NCI-H774 (cell line): Measurements from ENCODE around the gene GPR37L1.
"Not testable (repeated sequence)": the region's sequence is repeated elsewhere in the genome, so short reads cannot be mapped to it uniquely, and the experiment has no call there.

Experiments used
- DNase-seq: peaks from one replicate; lab custom pipeline; 2025; lab: John Stamatoyannopoulos, UW

Gene GPR37L1

DNA sequence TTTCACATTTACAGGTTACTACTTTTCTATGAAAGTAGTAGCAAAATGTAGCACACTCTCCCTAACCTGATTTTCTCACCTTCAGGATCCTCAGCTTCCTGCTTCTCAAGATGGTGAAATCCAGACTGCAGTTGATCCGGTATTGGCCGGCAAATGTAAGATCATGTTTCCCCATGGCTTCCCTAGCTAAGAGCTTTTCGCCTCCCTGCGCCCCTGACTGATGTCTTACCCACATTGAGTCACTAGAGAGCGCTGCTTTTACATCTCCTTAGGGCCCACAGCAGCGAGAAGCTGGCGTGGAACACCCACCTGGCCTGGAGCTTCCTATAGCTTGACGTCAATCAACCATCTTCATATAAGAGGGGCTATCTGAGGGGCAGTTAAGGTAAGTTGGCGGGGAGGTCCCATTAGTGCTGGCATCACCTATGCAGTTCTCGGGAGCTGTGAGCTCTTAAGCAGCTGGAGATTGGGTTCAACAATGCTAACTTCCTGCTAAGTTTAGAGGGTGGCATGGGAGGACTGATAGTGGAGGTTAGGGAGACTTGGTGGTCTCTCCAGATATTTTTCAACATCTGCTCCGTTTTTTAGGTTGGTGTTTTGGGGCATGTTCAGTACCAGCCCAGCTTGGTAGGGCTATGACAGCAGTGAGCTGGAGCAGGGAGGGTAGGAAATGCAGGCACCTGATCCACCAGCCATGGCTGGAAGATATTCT is 32.2 kb downstream of the GPR37L1 start:
- peak; percentile 48 for DNase-seq

DNA sequence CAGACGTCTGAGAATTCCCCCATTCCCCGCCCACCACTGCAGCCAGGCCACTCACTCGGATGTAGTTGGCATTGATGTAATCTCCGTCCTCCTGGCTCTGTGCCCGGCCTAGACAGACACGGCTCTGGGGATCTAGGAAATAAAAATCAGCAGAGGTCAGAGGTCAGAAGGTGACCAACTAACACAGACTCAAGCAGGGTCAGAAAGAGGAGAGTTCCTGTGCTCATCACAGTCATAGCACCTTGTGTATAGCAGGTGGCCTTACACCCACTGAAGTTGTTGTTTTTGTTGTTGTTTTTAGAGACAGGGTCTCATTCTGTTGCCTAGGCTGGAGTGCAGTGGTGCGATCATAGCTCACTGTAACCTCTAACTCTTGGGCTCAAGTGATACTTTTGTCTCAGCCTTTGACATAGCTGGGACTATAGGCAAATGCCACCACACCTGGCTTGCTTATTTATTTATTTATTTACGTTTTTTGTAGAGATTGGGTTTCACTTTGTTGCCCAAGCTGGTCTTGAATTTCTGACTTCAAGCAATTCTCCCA is 32.8 kb downstream of the GPR37L1 start:
- no peak for DNase-seq

DNA sequence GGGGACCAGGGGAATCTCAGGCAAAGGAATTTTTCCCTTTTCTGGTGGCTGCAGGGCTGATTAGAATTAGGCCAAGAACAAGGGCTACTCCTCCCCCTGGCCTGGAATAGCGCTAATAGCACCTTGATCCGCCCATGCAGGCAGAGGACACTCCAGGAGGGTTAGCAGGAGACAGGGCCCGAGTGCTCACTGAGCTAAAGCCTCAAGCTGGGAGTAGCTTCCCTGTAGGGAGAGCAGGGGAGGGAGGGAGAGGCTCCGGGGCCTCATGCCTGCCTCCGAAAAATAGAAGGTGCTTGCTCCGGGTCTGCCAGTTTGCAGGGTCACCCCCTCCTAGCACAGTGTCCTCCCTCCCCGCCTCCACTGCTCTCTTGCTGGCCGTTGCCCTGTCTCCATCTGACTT is 33.9 kb downstream of the GPR37L1 start:
- no peak for DNase-seq

DNA sequence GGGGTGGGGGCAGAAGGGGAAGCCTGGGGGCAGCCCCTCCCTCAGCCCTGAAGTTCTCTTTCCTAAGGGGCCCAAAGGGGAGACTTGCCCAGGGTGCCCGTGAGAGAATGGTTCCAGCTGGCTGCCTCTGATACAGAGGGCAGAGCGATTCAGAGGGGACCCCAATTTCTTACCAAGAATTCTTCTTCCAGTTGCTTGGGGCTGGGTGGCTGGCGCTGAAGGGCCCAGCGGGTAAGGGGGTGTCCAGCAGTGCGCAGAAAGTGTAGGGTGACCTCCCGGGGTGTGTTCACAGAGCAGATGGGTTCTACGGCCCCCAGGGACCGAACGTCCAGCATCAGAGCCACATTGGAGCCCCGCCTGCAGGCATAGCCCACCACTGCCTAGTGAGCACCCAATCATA is 35.2 kb downstream of the GPR37L1 start:
- no peak for DNase-seq

DNA sequence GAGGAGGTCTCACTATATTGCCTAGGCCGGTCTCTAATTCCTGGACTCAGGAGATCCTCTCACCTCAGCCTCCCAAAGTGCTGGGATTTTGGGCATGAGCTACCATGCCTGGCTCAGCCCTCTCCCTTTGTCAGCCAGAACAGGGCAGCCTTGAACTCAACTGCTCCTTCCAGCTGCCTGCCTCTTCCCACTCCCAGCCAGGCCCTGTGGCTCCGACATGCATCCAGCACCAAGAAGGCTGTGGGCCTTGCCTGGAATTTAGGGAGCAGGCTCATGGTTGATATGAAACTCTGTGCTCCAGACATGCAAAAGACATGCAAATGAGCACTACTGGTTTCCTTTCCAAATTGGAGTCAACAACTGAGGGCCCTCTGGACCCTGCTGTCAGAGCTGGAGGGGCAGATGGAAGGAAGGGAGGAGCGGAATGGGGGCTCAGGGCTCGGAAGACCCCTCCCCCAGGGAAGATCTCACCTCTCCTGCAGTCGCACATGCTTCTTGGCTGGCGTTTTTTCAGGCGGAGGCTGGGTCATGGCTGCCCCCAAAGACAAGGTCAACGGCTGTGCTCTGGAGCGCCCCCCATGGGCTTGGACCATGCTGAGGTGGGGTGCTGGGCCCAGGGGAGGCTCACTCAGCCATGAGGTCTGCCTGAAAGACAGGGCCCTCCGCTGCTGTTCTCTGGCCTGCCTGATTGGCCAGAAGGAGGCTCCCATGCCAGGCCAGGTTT is 36.3 kb downstream of the GPR37L1 start:
- no peak for DNase-seq

DNA sequence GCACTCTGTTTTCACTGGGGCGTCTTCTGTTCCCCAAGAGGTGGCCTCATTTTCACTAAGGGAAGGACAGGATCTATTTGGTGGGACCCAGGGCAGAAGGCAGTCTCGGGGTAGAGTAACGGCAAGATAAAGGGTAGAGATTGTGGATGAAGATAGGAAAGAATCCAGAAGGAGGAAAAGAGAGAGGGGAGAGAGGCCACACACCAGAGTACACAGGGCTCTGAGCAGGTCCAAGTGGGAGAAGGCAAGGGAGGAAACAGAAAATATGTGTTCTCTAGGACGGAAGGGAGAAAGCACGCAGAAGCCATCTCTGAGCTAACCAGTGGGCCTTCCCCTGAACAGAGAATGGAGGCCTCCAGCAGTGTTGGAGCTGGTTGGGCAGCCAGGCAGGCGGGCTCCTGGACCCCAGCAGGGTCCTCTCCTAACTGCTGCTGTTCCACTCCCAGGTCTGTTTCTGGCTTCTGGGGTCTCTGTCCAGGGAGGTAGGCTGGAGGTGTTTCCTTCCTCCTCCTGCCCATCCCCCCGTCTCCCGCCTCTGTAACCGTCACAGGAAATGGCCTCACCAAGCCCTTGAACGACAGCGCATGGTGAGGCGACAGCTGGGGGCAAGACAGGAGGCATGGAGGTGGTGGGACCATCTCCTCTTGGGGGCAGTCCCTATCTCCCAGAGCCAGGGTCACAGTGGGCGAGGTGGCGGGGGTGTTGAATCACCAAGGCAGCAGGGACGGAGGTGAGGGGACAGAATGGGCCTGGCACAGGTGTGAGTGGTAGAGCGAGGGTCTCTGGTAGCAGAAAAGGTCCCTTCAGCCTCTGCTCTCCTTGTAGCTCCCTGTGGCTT is 37.0 kb downstream of the GPR37L1 start:
- no peak for DNase-seq

DNA sequence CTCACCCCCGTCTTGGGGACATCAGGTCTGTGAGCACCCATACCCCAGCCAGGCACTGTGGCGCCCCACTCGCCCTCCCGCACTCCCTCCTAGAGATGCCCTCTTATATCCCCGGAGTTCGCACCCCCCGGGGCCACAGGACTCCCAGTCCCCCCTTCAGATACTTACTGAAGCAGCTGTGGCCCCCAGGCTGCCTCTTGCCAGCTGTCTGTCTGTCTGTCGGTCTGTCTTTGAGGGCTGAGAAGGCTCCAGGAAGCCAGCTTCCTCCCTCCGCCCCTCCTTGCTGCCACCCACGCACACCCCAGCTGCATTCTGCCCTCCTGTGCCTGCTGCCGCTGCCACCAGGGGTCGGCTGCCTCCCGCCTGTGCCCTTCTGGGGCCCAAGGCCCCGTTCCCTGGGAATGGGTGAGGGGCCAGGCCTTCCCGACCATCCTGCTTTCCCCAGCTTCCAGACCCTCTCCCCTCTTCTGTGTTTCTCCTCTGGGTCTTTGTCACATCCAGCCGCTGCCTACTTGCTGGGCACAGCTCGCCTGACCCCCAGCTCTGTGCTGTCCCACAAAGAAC is 37.7 kb downstream of the GPR37L1 start, which contains the start of gene PTPN7:
Gene PTPN7 (minus strand): TSS at position 226 of the 564 bp plus-strand sequence. CDS start 1,200 bp downstream, outside the sequence.
- no peak for DNase-seq

DNA sequence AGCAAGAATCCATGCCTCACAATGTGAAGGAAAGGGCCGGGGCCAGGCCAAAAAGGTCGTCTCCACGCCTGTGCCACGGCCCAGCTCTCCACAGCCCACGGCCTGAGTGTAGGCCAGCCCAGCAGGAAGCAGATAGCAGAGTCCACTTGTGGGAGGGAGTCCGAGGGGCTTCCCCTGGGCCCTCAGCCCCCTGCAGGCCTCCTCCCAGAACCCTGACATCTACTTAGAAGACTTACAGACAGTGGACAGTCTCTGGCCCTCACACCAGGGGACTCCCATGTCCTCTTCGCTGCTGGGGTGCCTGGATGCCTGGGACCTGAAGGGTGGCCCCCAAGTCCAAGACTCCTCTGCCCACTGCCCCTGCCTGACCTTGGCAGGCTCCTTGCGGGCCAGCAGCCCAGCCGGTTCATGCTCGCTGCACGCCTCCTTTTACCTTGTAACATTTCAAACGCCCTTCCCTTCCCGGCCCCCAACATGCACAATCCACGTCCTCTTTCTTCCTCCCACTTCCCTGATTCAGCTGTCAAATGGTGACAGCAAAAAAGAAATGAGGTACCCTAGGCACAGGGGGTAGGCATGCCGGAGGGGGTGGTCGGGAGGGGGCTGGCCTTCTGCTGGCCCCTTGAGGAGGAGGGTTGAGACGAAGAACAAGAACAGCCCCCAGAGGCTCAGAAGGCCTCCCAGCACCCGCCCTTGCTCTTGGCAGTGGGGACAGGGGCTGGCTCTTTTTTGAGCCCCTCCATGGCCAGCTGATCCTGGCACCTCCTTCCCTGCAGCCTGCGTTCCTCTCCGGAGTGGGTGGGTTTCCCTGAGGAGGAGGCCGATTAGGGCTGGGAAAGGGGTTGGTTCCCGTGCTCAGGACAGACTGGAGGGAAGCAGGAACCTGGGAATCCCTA is 38.7 kb downstream of the GPR37L1 start:
- no peak for DNase-seq

DNA sequence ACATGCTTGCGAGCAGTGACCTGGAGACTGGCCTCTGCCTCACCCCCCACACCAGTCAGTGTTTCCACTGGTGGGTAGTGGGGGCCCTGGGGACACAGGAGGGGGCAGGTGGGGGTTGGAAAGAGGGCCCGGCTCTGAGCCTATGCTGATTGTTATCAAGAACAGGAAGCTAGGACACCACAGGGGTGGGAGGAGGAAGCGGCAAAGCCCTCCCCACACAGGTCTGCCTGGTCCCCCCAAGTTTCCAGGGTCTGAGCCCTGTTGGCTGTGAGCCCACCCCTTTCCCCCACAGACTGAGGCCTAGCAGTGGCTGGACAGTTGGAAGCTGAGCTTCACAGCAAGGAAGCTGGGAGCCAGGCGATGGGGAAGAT is 39.3 kb downstream of the GPR37L1 start:
- DNase-seq: no peak

DNA sequence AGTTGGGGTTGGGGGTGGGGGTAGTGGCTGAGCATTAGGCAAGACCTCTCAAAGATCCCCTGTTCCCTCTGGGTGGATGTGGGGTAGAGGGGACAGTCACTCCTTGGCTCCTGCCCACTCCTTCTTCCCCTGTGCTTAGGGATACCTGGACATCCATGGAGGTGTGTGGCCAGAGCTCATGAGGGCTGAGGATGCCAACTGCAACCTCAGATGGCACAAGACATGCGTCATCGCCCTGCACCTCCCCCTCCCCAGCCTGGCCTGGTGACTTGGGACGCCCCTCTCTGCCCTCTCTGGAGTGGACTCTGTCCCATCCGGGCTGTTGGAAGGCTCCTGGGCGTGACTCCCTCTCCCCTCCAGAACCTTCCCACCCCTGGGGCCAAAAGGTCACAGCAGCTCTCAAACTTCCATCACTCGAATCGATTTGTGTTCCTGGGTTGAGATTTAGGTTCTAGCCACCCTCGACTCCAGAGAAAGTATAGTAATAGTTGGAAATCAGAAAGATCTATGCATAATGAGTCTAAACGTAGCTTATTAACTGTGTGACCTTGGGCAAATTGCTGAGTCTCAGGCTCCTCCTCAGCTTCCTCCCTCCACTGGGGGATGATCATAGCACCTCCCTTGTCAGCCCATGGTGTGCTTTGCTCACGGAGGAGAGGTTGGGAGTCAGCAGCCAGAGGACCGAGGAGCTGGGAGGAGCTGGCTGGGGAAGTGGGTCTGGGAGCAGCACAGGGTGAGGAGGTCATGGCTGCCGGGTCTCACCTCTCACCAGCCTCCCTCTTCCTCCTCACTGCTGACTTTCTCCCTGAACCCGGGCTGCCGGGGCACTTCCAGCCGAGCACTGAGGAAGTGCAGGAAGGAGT is 39.9 kb downstream of the GPR37L1 start:
- no peak for DNase-seq

DNA sequence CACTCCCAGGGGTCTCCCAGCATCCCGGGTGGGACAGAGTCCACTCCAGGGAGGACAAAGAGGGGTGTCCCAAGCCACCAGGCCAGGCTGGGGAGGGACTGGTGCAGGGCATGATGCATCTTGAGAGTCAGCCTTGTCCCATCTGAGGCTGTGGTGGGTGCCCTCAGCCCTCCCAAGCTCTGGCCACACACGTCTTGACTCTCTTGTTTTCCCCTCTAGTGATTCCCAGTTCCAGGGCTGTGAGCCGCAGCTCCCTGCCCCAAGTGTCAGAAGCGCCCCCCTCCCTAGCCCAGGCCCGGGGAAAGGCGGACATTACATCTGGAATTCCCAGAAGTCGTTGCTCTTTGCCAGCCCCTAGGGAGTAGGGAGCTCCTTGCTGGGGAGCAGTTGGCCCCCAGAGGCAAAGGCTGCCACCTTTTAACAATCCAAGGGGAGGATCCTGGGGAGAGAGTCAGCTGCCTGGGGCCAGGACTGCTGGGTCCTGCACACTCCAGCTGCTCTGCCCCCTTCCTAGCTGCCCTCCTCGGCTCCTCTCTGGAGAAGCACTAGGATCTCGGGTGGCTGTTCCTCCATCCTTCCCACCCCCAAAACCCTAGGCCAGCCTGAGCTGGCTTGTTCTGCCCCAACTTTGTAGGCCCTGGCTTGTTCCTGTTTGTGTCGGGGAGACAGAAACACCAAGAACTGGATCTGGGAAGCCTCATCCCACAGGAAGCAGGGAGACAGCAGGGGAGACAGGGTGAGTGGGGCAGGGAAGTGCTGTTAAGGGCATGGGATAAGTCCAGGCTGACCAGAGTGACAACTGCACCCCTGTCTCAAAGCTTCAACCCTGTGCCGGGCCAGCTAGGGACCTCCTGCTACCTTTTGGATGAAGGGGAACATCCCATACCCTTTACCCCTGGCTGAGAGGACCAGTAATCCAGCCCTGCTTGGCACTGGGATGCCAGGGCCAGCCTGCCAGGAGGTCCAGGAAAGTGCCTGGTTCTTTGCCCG is 40.9 kb downstream of the GPR37L1 start:
- no peak for DNase-seq

DNA sequence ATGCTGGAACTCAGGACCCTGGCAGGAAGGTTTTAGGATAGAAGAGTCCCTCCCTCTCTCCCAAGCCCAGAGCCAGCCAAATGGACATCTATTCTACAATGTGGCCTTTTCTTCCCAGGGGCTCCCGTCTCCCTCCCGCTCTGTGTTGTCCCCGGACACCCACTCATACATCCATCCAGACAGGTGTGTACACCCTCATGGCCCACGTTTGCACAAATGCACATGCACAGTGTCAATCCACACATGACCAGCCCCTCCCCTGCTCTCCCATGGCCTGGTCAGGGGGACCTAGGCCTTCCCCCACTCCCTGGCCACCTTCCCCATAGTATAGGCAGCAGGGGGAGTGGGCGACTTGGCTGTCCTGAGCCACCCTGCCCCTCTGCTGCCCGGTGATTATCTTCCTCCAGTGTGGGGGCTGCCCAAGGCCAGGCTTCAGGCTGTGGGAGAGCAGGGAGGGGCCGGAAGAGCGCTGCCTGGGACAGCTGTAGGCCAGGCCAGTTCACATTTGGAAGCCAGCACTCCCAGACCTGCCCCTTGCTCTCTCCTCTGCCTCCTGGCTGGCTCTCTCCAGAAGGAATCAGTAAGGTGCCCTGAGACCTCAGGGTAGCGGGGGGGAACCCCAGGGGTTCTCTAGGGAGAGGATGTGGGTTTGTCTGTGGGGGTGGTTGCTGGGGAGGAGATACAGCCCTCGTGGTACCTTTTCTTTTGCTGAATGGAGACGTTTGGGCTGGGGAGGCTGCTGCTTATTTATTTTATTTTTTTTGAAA is 41.7 kb downstream of the GPR37L1 start:
- DNase-seq: no peak

DNA sequence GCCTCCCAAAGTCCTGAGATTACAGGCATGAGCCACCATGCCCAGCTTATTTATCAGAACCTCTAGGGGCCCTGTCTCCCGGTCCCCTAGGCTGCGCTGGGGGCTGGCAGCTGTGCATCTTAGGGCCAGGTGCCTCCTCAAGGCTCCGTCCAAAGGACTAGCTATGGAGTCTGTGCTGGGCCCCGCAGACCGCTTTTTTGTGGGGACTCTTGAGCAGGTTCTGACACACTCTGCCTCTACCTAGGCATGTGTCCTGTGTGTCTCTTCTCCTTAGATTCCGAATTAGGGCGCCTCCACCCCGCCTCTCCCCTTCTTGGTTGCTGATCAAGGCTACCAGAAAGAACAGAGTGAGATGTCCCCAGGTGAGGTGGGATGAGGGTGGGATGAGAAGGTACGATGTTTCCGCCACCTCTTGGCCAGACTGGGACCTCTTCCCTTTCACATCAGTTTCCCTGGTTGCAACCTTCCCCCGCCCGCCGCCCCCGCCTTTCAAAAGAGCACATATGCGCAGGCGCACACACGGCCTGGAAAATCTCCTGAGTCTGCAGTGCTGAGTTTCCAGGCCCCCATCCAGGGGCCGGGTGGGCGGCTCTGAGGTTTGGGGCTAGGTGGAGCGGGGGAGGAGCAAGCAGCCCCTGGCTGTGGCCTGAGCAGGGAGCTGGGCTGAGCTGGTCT is 42.7 kb downstream of the GPR37L1 start:
- no peak for DNase-seq

DNA sequence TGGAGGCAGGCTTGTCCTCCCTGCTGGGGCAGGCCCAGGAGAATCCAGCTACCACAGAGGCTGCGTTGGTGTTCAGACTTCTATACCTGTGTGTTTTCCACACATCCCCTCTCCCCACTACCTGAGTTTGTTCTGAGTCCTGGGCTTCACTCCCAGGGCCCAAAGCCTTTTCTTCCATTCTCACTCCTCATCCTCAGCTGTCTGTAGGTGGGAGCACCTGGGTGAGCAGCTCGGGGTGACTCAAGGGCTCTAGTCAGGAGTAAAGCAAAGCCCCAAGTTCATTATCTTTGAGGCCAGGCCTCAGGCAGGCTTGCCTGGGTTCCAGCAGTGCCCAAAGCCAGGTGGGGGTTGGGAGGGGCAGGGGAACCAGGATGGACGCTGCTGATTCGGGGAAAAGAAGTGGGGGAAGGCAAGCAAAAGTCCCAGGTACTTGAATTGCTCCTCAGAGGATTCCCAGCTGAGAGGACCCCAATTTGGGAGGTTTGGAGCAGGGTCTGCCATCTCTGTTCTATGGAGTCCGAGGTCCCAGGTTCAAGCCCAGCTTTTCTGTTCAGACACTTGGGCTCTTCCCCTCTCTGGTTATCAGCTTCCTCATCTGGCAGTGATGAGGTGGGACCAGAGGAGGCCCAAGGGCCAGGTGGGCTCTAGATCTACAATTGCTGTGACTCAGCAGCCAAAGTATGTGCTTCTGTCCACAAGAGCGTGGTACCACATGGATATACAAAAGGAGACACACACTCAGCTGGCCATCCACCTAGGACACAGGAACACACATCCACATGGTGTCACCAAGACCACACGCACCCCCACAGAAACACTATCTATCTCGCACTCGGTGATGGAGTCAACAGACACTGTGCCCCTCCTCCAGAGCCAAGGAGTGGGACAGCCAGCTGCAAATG is 43.5 kb downstream of the GPR37L1 start:
- DNase-seq: no peak

DNA sequence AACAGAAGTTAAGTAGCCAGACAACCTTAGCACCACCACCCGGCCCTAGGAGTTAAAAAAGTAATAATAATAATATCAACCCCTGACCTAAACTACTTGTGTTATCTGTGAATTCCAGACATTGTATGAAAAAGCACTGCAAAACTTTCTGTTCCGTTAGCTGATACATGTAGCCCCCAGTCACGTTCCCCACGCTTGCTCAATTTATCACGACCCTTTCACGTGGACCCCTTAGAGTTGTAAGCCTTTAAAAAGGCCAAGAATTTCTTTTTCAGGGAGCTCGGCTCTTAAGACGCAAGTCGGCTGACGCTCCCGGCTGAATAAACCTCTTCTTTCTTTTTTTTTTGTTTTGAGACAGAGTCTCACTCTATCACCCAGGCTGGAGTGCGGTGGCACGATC is 44.3 kb downstream of the GPR37L1 start:
- DNase-seq: not testable (repeated sequence)

DNA sequence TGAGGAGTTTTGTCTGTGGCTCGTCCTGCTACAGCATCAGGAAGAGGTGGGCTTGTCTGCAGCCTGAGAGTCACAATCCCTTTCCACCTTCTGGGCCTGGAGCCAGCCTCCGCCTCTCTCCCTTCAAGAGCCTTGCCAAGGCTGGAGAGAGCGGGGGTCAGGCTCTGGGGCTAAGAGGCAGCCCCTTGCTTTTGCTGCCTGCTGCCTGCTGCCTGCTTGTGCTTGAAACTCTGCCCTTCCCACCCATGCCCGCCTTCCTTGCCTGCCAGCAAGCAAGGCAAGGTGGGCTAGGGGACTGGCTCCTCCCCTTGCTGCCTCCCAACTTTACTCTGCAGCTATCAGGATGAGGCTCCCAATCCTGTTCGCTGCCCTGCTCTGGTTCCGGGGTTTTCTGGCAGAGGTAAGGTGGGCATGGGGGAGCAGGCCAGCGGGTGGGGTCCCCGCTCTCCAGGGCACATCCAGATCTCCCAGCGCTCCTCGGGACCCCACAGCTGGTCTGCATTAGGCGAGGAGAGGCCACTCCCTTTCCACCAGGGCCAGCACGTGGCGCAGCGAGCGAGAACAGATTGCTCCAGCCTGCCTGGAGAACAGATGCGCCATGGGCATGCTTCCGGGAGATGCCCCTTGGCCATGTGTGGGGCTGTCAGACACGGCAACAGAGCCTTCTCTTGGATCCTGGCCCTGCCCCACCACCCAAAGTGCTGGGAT is 45.1 kb downstream of the GPR37L1 start:
- no peak for DNase-seq
